Hematopoietic multipotent progenitor cell (in vitro differentiated cells): Measurements from ENCODE around the gene FBXO42. TPM values are rescaled to one million over a fixed set of nuclear protein-coding genes. Genes with fewer than 3 reads are reported as not detected.
"Not testable (repeated sequence)": the region's sequence is repeated elsewhere in the genome, so short reads cannot be mapped to it uniquely, and the experiment has no call there.

Source experiments
- DNase-seq, 3 donors: peaks; one replicate each; pipeline ENCODE4 v3.0.0-alpha.2; 2011 to 2015; ENCODE audit warnings: low read depth in 2 of 3, low spot score in 2 of 3
- total RNA-seq: library from RNA; depleted of rRNA; stranded (reverse); fragments of >200 nt; gene quantifications from one replicate; pipeline ENCODE4 v1.2.3, GENCODE V29; 2012

FBXO42 gene
- total RNA-seq, 1 donor = 17.5 TPM

DNA sequence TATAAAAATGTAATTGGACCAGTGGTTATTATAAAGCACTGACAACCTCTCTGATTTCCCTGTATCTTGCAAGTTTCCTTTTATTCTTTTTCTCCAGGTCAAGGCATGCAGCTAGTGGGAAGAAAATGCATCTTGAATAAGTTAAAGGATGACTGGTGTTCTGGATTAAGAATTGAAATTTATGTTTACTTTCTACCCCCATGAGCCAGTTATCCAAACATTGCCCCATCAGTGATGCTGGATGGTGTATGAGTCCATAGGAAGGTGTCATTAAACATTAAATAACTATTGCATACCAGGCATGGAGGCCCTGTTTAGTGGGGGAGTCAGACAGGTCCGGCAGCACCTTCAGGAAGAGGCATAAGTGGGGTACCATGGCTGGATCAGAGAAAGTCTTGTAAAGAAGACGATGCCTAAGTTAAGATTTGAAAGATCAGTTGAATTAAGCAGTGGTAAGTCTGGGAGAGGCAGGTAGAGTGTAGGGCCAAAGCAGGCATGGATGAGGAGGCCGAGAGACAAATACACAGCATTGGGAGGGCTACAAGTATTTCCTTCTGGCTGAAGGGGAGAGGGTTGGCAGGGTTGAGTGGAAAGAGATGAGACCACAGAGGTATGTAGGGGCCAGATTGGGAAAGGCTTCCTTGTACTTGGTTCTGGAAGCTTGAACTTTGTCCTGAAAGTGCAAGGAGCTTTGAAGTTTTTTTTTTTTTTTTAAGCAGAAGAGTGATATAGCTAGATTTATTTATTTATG is 20.4 kb upstream of the FBXO42 start:
- DNase-seq = no peak

GRCh38 chr1:16371725-16372124 is 19.4 kb upstream of the FBXO42 start:
- DNase-seq = peak in 2 of 3 donors; percentile 53 to 58

- DNase-seq = no peak
Measured at GRCh38 chr1:16369821-16370220, 17.5 kb upstream of the FBXO42 start.

- no peak for DNase-seq
Measured at GRCh38 chr1:16367968-16368890, 15.9 kb upstream of the FBXO42 start.

GRCh38 chr1:16367258-16367967 is 15.1 kb upstream of the FBXO42 start:
- peak; percentile 63 to 92 (median 90) for DNase-seq

GRCh38 chr1:16366722-16367257 is 14.5 kb upstream of the FBXO42 start, which contains the start of gene SZRD1:
Gene SZRD1, plus strand, starts transcription at chr1:16367242. Its CDS starts 16 bp downstream, at chr1:16367258.
- DNase-seq = peak; percentile 95 to 100 (median 99)

GRCh38 chr1:16365146-16365498 is 12.8 kb upstream of the FBXO42 start:
- peak in 1 of 3 donors; percentile 48 for DNase-seq

DNA sequence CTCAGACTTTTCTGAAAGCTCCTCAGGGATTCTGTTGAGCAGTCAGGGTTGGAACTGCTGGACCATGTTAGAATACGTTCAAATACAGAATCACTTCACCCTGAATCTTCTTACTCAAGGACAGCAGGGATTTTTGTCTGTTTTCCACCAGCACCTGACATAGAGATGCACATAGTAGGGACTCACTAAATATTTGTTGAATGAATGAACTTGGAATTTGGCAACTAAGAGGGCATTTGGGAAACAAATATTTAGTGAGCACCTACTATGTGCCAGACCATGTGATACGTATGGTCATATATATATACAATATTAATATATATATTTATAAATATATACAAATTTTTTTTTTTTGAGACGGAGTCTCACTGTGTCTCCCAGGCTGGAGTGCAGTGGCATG is 4.6 kb upstream of the FBXO42 start:
- no peak for DNase-seq

DNA sequence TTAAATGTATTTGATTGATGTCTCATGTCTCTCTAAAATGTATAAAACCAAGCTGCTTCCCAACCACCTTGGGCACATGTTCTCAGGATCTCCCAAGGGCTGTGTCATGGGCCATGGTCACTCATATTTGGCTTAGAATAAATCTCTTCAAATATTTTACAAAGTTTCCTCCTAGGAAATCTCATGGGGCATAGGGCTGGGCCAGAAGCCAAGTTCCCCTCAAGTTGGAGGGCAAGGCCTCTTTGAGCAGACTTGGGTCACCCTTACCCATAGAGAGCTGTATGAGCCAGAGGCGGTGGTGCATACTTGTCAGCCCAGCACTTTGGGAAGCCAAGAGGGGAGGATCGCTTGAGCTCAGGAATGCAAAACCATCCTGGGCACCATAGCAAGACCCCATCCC is 2.3 kb upstream of the FBXO42 start:
- no peak for DNase-seq

GRCh38 chr1:16352842-16353535 is 709 bp upstream of the FBXO42 start:
- peak in 2 of 3 donors; percentile 52 to 56 for DNase-seq

- peak in 1 of 3 donors; percentile 27 for DNase-seq
Measured at GRCh38 chr1:16351456-16351993, 755 bp downstream of the FBXO42 start.

- no peak for DNase-seq
Measured at GRCh38 chr1:16349847-16350406, 2.4 kb downstream of the FBXO42 start.

GRCh38 chr1:16348414-16349182 is 3.7 kb downstream of the FBXO42 start:
- no peak for DNase-seq

DNA sequence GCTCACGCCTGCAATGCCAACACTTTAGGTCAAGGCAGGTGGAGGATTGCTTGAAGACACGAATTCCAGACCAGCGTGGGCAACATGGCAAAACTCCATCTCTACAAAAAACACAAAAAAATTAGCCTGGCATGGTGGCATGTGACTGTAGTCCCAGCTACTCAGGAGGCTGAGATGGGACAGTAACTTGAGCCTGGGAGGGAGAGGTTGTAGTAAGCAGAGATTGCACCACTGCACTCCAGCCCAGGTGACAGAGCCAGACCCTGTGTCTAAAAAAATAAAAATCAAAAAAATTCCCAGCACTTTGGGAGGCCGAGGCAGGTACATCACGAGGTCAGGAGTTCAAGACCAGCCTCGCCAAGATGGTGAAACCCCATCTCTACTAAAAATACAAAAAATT is 9.0 kb downstream of the FBXO42 start:
- DNase-seq = not testable (repeated sequence)

DNA sequence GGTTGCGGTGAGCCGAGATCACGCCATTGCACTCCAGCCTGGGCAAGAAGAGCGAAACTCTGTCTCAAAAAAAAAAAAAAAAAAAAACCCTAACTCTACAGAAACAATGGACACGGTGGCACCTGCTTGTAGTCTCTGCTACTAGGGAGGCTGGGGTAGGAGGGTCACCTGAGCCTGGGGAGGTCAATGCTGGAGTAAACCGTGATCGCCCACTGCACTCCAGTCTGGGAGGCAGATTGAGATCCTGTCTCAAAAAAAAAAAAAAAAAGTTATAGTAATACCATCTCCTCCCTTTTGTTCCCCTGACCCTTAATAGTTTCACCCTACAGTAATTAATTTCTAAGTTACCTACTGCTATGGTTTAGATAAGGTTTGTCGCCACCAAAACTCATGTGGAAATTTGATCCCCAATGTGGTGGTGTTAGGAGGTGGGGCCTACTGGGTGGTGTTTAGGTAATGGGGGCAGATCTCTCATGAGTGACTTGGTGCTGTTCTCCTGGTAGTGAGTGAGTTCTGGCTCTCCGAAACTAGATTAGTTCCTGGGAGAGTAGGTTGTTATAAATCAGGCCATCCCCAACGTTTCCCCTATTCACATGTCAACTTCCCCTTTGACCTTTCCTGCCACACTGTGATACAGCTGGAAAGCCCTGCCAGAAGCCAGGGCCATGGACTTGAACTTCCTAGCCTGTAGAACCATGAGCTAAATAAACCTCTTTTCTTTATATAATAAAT is 9.8 kb downstream of the FBXO42 start:
- no peak for DNase-seq

- no peak for DNase-seq
Measured at GRCh38 chr1:16340673-16341072, 11.6 kb downstream of the FBXO42 start.

DNA sequence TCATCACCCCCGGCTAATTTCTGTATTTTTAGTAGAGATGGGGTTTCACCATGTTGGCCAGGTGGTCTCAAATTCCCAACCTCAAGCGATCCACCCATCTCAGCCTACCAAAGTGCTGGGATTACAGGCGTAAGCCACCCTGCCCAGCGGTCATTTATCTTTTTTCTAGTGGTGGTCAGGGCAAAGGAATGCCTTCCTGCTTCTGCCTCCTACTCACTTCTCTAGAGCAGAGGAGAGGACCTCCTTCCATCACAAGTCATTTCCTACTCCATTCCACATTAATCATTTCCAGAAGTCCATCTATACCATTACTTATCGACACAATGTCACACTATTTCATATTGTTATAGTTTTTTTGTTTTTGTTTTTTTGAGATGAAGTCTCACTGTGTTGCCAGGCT is 13.3 kb downstream of the FBXO42 start:
- DNase-seq = no peak
